Occipital lobe (tissue), 2 donors: ENCODE data around the gene ABHD4. TPM values are rescaled to one million over a fixed set of nuclear protein-coding genes. Genes with fewer than 3 reads are reported as not detected.
"Not testable (repeated sequence)": the region's sequence is repeated elsewhere in the genome, so short reads cannot be mapped to it uniquely, and the experiment has no call there.

ENCODE experiments used
- DNase-seq: peaks from one replicate; lab custom pipeline; 2025; lab: John Stamatoyannopoulos, UW
- total RNA-seq: library from RNA; depleted of rRNA; stranded (reverse); fragments of >200 nt; gene quantifications from one replicate; pipeline ENCODE4 v1.2.3, GENCODE V29; 2014

ABHD4 gene
- total RNA-seq: 3.4 TPM

- DNase-seq: peak; percentile 71
Observed at GRCh38 chr14:22598099-22598895, at the start of gene ABHD4. TSS of gene ABHD4 (plus strand) at chr14:22598300. CDS start at chr14:22598307, 7 bp downstream.

- no peak for DNase-seq
Observed at GRCh38 chr14:22549324-22549962, 48.7 kb upstream of the ABHD4 start.

GRCh38 chr14:22549981-22550673 is 48.0 kb upstream of the ABHD4 start:
- no peak for DNase-seq

GRCh38 chr14:22551605-22551997 is 46.5 kb upstream of the ABHD4 start:
- DNase-seq: peak; percentile 33

GRCh38 chr14:22552001-22552826 is 45.9 kb upstream of the ABHD4 start:
- no peak for DNase-seq

GRCh38 chr14:22552827-22553076 is 45.3 kb upstream of the ABHD4 start:
- no peak for DNase-seq

GRCh38 chr14:22553445-22553844 is 44.7 kb upstream of the ABHD4 start:
- DNase-seq: no peak

- not testable (repeated sequence) for DNase-seq
Observed at GRCh38 chr14:22553861-22554497, 44.1 kb upstream of the ABHD4 start.

- no peak for DNase-seq
Observed at GRCh38 chr14:22554498-22555383, 43.4 kb upstream of the ABHD4 start.

- DNase-seq: no peak
Observed at GRCh38 chr14:22555384-22556011, 42.6 kb upstream of the ABHD4 start.

- DNase-seq: no peak
Observed at GRCh38 chr14:22556021-22556989, 41.8 kb upstream of the ABHD4 start.

GRCh38 chr14:22556990-22557623 is 41.0 kb upstream of the ABHD4 start:
- peak; percentile 61 for DNase-seq

- no peak for DNase-seq
Observed at GRCh38 chr14:22557846-22558220, 40.3 kb upstream of the ABHD4 start.

GRCh38 chr14:22558221-22558913 is 39.7 kb upstream of the ABHD4 start:
- DNase-seq: no peak

GRCh38 chr14:22559041-22559440 is 39.1 kb upstream of the ABHD4 start:
- no peak for DNase-seq

GRCh38 chr14:22560662-22561365 is 37.3 kb upstream of the ABHD4 start:
- DNase-seq: no peak

- no peak for DNase-seq
Observed at GRCh38 chr14:22561366-22561660, 36.8 kb upstream of the ABHD4 start.
